Measurements from ENCODE around the gene ANP32B.

- TF ChIP-seq POLR2AphosphoS5 (IDR thresholded peaks at IDR 0.05; ENCODE audit: low read depth, low read length) (no peak), POLR2A (IDR thresholded peaks at IDR 0.05; ENCODE audit: low read depth, low read length) (no peak), TAF1 (IDR thresholded peaks at IDR 0.05; ENCODE audit: borderline replicate concordance, low read depth, low read length) (no peak)
Observed at GRCh38 chr9:97943308-97943855, 39.8 kb upstream of the ANP32B start.
